Left colon (tissue), 2 donors: Measurements from ENCODE around the gene ATP6V1B1. TPM values are rescaled to one million over a fixed set of nuclear protein-coding genes. Genes with fewer than 3 reads are reported as not detected.

Experiments used
- ATAC-seq: fragments of 200-7000 bp; cut with Tn5 transposase; one replicate; pipeline ENCODE4 v1.9.1; 2020; ENCODE audit warnings: mild to moderate bottlenecking, moderate library complexity
- DNase-seq, 2 donors: peaks; one replicate each; pipeline ENCODE4 v3.0.0-alpha.2; 2020
- intact Hi-C, 2 donors: fragments of 100-400 bp; cut with DNase I in 1 of 2; cut with micrococcal nuclease in 1 of 2; formaldehyde crosslinking; loops; one replicate each; pipeline versions ENCODE4 v1.11.2 to v1.14.0; 2022; cut with DNase I, micrococcal nuclease
- total RNA-seq, 2 donors: library from RNA; stranded (reverse); fragmentation: NEBNext Ultra II Directional; extraction: Animal tissue kit (Norgen Biotek cat#: 25700); gene quantifications; one replicate each; pipeline ENCODE4 v1.2.1, GENCODE V29; 2021
- donor health status: DM: no; HTN: no; CAD: no.
- donor health status: DM: yes; HTN: yes; CAD: no.

Gene ATP6V1B1
- total RNA-seq, 2 donors from 2014 or later, result not detected

DNA sequence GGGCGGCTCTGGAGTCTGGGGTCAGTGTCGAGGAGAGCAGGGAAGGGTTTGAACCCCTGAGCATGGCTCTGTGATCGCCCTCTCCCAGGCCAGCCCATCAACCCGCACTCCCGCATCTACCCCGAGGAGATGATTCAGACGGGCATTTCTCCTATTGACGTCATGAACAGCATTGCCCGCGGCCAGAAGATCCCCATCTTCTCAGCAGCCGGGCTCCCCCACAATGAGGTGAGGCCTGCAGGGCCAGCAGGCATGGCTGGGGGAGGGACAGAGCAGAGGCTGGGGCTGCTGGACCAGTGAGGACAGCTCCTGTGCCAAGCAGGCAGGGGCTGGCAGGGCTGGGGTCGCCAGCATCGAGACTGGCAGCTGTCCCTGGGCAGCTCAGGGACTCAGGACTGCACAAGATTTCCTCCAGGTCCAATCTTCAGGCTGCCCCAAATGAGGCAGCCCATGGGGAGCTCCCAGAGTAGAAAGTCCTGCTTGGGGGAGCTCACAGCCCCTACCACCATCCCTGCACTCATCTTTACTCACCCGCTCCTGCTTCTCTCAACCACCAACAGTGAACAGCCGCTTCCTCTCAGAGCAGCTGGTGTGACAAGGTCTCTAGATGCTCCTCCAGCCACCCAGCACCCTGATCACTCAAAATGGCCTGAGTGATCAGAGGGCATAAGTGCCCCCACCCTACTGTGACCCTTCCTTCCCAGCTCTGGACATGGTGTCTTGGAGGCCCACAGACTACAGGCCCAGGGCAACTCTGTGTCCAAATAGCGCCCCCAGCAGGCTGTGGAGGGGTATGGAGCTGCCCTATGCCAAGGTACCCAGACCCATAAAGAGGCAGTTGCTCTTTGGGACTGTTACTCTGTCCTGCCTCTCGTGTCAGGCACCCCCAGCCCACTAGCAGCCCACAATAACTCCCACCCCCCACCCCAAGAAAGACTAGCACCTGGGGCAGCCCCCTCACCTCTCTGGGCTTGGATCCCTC lies 24.4 kb downstream of the ATP6V1B1 start:
- intact Hi-C loops, result no loop called here
- DNase-seq (peak in 1 of 2 donors; percentile 15), ATAC-seq (no peak)

DNA sequence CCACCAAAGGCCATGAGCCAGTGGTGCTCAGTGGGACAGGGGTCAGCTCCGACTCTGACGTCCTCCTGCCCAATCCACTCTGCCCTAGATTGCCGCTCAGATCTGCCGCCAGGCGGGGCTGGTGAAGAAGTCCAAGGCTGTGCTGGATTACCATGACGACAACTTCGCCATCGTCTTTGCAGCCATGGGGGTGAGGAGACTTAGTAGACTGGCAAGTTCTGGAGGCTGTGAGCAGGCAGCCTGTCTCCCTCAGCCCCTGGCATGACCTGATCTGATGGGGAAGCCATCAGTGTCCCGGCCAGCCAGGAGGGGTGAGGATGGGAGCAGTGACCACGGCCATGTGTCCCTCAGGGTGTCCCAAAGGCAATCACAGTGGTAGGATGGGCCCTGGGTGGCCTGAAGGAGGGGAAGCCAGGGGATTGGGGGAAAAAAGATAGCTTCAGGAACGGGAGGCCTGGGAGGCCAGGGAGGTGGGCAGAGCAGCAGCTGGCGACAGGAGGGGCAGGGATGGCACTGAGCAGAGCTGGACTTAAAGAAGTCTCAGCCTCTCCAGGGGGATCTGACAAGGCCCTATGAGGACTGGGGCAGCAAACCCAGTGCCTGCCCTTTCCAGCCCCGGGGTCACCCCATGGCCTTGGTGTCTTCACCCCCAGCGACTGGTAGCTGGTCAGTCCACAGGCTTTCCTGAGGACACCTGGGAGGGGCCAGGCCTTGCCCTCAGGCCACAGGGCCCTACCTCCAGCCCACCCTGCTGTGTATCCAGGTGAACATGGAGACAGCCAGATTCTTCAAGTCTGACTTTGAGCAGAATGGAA lies 25.3 kb downstream of the ATP6V1B1 start:
- DNase-seq, result peak in 1 of 2 donors; percentile 20
- no peak for ATAC-seq
- intact Hi-C loops, result no loop called here

DNA sequence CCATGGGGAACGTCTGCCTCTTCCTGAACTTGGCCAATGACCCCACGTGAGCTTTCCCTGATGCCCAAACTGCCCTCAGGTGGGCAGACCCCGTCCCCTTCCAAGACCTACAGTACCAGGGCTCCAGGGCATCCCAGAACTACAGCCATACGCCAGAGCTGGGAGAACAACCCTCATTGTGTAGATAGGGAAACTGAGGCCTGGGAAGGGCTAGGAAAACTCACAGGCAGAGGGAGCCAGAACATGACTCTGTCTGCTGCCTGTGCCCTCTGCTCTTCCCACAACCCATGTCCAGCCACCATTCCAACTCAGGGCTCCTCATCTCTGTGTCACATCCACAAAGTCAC lies 25.9 kb downstream of the ATP6V1B1 start:
- intact Hi-C loops, result no loop called here
- ATAC-seq (no peak), DNase-seq (peak in 1 of 2 donors; percentile 2)

DNA sequence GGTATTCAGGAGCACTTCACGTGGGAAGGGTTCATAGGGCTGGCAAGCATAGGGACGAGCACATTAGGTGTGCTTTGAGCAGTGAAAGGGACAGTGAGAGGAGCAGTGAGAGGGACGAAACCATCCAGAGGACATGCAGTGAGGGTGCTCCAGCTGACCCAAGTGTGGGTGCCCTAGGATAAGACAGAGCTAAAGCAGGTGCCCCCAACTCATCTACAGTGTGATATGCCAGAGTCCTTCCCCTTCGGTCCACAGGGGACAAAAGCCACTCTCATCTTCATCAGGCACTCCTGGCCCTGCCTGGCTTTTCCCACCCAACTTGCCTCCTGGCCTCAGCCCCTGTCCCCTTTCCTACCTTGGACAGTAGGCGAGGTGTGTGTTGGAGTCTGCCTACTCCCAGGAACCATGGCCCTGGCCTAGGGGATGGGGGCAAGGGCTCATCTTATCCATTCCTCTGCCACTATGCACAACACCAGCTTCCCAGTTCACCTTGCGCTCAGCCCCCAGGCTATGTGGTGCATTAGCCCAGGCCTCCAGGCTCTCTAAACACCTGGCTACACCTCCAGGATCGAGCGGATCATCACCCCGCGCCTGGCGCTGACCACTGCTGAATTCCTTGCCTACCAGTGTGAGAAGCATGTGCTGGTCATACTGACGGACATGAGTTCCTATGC lies 26.6 kb downstream of the ATP6V1B1 start:
- DNase-seq (peak in 1 of 2 donors; percentile 9), ATAC-seq (no peak)
- intact Hi-C loops, result no loop called here

DNA sequence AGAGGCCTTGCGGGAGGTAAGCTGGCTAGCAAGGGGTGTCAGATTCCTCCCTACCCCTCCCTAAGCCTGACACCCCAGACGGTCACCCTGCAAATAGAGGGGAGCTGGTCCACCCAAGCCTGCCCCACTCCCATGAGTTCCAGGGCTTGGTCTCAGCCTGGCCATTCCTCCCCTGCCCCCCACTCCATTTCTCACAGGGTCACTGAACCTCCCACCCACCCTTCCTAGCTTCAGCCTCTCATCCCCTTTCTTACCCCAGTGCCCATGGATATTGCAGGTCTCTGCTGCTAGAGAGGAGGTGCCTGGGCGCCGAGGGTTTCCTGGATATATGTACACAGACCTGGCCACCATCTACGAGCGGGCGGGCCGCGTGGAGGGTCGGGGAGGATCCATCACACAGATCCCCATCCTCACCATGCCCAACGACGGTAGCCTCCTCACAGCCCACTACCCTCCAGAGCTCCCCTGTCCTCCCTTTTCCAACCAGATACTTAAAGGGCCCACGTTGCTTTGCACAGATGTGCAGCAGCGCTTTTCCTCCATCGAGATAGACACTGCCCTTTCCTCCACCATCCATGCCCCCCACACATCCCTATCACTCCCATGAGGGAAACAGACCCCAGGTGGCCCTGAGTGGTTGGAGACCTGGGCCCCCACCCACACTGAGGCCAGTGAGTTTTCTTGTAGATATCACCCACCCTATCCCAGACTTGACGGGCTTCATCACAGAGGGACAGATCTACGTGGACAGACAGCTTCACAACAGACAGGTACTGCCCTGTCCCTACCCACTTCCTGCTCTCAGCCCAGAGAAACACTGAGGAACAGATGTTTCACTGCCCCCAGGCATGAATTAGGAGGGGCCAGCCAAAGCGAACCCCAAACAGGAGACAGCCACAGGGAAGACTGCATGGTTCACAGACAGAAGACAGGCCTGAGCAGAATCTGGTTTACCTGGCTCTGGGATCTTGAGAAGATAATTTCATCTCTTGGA lies 27.5 kb downstream of the ATP6V1B1 start:
- intact Hi-C loops, result no loop called here
- DNase-seq (peak in 1 of 2 donors; percentile 14), ATAC-seq (no peak)

DNA sequence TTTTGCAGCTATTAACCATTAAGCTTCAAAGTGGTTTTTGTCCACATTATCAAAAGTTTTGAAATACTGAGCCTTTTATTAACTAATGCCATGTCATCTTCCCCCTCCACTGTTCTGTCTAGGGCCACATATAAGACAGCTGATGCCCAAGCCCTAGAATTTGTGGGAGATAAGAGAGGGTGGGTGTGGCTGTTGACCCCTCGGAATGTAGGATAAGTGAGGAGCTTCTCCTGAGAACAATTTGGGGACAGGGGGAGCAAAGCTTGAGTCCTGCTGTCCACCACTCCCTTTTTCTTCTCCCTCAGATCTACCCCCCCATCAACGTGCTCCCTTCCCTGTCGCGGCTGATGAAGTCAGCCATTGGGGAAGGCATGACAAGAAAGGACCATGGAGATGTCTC lies 28.4 kb downstream of the ATP6V1B1 start:
- intact Hi-C loops, result no loop called here
- no peak for ATAC-seq

DNA sequence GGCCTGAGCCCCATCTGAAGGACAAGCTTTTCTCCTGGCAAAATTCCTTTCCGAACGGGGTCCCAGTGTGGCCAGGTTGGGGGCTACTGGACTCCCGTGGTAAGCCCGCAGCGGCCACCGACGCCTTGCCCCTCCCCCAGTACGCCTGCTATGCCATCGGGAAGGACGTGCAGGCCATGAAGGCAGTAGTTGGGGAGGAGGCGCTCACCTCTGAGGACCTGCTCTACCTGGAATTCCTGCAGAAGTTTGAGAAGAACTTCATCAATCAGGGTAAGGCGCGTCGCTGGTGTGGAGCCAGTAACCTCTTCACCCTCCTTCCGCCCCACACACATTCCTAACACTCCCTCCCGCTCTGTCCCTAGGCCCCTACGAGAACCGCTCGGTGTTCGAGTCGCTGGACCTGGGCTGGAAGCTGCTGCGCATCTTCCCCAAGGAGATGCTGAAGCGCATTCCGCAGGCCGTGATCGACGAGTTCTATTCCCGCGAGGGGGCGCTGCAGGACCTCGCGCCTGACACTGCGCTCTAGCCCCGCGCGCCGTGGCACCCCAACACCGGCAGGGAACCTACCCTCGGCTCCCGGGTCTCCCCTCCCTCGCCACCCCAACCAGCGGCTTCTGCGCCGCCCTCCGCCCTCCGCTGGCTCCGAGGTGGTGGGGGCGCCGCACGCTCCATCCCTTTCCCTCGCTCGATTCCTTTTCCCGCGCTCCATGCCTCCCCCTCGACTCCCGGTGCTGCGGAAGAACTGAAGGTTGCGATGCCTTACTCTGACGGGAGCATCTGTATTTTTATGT lies 29.1 kb downstream of the ATP6V1B1 start:
- intact Hi-C loops, result no loop called here
- peak; percentile 54 to 83 for DNase-seq
- ATAC-seq, result peak; percentile 78

More for the DNA sequence above, 28.4 kb downstream of the ATP6V1B1 start:
- no peak for DNase-seq

DNA sequence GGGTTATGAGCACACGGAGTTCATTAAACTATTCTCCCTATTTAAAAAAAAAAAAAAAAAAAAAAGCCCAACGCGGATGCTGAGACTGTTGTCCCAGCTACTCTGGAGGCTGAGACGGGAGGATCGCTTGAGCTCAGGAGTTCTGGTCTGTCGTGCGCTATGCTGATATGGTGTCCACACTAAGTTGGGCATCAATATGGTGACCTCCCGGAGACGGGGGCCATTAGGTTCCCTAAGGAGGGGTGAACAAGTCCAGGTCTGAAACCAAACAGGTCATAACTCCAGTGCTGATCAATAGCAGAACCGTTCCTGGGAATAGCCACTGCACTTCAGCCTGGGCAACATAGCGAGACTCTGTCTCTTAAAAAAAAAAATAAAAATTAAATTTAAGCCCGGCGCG lies 29.8 kb downstream of the ATP6V1B1 start:
- DNase-seq (peak in 1 of 2 donors; percentile 12), ATAC-seq (no peak)
- intact Hi-C loops, result no loop called here

DNA sequence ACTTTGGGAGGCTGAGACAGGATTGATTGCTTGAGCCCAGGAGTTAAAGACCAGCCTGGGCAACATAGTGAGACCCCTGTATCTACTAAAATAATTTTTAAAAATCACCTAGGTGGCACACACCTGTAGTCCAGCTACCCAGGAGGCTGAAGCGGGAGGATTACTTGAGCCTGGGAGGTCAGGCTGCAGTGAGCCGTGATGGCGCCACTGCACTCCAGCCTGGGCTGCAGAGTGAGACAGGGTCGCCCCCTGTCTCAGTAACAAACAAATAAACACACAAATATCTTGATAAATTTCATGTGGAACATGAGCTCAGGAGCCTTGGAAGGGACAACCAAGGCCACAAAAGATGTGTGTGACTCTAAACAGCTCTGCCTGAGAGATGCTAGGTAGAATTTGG lies 31.0 kb downstream of the ATP6V1B1 start:
- intact Hi-C loops, result no loop called here
- DNase-seq (no peak), ATAC-seq (no peak)

DNA sequence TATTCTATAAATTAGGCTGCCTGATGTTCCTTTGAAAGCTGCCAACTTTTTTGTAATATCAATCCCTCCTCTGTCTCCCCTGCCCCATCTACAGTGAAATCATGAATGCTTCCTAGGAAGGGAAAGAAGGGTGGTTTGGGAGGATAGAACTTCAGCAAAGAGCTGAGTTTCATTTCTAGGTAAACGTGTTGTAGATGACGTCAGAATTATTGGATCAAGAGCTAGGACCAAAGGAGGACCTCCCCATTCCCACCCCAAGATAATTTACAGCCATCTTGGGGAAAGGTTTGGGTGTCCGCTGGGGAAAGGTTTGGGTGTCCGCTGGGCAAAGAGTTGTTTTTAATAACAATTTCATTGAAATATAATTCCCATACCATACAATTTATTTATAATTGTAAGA lies 31.5 kb downstream of the ATP6V1B1 start:
- ATAC-seq (no peak), DNase-seq (no peak)
- intact Hi-C loops, result no loop called here

DNA sequence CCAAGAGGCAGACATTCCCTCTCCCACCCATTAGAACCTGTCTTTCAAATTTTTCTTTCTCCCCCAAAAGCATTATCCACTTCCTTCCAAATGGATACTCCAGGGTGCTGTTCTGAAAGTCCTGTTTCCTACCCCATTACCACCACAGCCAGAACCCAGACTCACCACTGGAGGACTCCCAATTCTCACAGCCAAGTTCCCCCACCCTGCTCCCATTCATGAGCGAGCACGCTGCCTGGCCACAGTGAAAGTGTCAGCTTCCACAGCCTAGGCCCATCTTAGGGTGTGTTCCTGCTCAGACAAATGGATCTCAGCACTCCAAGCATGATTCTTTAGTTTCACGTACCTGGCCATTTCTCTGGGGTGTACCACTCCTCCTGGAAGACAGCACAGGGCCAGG lies 38.9 kb downstream of the ATP6V1B1 start:
- DNase-seq (no peak), ATAC-seq (no peak)
- intact Hi-C loops, result no loop called here

DNA sequence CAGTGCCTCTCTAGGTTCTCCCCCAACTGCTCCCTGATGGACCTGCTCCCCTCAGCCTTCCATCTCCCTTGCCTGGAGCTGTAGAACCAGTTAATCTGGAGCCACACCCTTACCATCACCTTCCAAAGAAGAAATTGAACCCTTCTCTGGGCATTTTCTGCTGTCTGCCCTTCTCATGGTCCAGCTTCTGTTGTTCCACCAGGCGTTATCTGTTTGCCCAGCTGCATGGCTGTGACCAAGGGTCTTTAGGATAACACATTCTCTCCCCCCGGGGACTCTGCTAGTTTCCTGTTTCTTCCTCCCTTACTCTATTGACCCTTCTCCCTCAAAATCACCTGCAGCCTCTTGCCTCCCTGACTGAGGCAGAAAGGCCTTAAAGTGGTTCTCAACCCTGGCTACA lies 39.5 kb downstream of the ATP6V1B1 start:
- DNase-seq (no peak), ATAC-seq (no peak)
- intact Hi-C loops, result no loop called here

DNA sequence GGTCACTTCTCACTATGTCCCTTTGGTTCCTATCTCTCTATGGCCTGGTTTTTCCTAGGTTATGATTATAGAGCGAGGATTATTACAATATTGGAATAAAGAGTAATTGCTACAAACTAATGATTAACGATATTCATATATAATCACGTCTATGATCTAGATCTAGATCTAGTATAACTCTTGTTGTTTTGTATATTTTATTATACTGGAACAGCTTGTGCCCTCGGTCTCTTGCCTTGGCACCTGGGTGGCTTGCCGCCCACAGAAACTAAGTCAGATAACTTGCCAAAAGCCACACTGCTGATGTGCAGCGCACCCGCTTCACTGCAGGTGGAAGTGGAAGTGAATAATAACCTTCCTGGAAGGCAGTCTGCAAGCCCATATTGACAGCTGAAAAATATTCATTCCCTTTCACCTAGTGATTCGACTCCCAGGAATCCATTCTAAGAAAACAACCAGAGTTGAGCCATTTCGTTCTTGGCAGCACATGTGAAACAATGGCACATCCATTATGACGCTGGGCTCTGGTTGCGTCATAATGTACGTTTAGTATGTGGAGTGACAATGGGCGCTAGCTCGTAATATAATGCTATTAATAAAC lies 42.0 kb downstream of the ATP6V1B1 start:
- peak; percentile 23 for ATAC-seq
- DNase-seq, result peak in 1 of 2 donors; percentile 49
- intact Hi-C loops, result no loop called here

DNA sequence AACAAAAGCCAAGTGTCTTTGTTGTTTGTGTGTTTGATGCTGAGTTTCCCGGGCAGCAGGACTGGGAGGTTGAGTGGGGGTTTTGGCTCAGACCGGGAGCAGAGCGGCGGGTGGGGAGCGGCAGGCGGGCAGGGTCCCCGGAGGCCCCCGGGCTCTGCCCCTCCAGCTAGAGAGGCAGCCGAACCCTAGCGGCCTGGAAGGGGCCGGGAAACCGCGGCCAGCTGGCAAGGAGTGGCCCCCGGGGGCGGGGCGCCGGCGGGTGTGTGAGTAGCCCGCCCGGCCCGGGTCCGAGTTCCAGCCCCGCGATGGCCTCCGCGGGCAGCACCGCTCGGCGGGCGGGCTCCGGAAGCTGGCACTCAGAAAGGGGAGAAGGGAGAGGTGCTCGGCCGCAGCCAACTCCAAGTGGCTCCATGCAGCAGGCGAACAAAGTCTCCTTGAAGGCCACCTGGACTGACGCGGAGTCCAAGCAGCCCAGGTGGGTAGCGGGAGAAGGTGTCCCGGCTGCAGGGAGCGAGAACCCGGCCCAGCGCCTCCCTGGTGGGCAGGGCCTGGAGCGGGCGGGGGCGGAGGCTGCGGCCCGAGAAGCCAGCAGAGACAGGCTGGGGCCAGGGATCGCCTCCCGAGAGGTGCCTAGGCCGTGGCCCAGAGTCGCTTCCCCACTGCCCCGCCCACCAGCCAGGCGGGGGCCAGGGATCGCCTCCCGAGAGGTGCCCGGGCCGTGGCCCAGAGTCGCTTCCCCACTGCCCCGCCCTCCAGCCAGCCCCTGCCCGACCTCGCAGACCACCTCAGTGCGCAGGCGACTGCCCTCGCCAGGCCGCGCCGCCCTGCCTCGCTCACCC lies 42.9 kb downstream of the ATP6V1B1 start, which contains the start of gene ANKRD53:
Gene ANKRD53, plus strand, starts transcription at position 290 of the 839 bp plus-strand sequence. Its CDS starts 16 bp downstream, at position 306.
- peak; percentile 78 for ATAC-seq
- intact Hi-C loops, result no loop called here

DNA sequence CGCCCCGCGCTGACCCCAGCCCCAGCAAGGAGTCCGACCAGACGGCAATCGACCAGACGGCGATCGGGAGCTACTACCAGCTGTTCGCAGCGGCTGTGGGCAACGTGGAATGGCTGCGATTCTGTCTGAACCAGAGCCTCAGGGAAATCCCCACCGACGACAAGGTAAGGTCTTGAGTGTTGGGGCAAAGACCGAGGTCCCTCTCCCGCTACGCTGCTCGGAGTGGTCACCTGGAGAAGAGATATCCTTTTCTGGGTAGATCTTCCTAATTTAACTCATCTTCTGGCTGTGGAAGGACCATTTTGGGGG lies 43.4 kb downstream of the ATP6V1B1 start:
- DNase-seq, result peak in 1 of 2 donors; percentile 13
- intact Hi-C loops, result no loop called here
- no peak for ATAC-seq

More for the DNA sequence above, 42.9 kb downstream of the ATP6V1B1 start, which contains the start of gene ANKRD53:
- peak; percentile 50 to 61 for DNase-seq

DNA sequence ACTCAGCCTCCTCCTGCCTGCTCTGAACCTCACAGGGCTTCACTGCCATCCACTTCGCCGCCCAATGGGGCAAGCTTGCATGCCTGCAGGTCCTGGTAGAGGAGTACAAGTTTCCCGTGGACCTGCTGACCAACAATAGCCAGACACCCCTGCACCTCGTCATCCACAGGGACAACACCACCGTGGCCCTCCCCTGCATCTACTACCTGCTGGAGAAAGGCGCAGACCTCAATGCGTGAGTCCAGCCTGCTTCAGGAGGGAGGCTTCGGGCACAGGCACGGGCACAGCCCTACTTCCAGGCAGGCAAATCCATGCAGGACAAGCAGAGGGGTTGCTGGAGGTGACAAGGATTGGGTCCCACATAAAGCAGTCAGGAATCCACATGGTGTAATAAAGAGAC lies 43.9 kb downstream of the ATP6V1B1 start:
- DNase-seq (peak in 1 of 2 donors; percentile 22), ATAC-seq (no peak)
- intact Hi-C loops, result no loop called here
